Endothelial cell (in vitro differentiated cells): ENCODE data around the gene SMIM35. TPM values are rescaled to one million over a fixed set of nuclear protein-coding genes. Genes with fewer than 3 reads are reported as not detected.

Experiments used
- DNase-seq: peaks from one replicate; pipeline ENCODE4 v3.0.0; 2021; ENCODE audit warnings: low spot score
- H3K27ac Mint-ChIP-seq: one replicate; pipeline ENCODE4 v1.8.0; 2021; ENCODE audit warnings: mixed read lengths, inconsistent platforms; ENCODE audit not compliant: unreplicated experiment
- H3K27me3 Mint-ChIP-seq: one replicate; pipeline ENCODE4 v1.8.0; 2021; ENCODE audit warnings: mild to moderate bottlenecking, moderate library complexity, mixed read lengths, inconsistent platforms; ENCODE audit not compliant: unreplicated experiment
- H3K36me3 Mint-ChIP-seq: one replicate; pipeline ENCODE4 v1.8.0; 2021; ENCODE audit warnings: mild to moderate bottlenecking, low read depth, mixed read lengths, inconsistent platforms; ENCODE audit not compliant: unreplicated experiment
- H3K4me1 Mint-ChIP-seq: one replicate; pipeline ENCODE4 v1.8.0; 2021; ENCODE audit warnings: mild to moderate bottlenecking, mixed read lengths, inconsistent platforms; ENCODE audit not compliant: unreplicated experiment
- H3K4me3 Mint-ChIP-seq: one replicate; pipeline ENCODE4 v1.8.0; 2021; ENCODE audit warnings: mild to moderate bottlenecking, mixed read lengths, inconsistent platforms; ENCODE audit not compliant: unreplicated experiment
- H3K9me3 Mint-ChIP-seq: one replicate; pipeline ENCODE4 v1.8.0; 2021; ENCODE audit warnings: mixed read lengths, inconsistent platforms; ENCODE audit not compliant: unreplicated experiment
- long read RNA-seq: library from polyadenylated mRNA; unstranded; transcript quantifications from one replicate; pipeline ENCODE4 v2.0.0, GENCODE V29; 2020; ENCODE audit not compliant: unreplicated experiment
- total RNA-seq: library from RNA; stranded (reverse); fragmentation: NEBNext Ultra II Directional; extraction: Animal tissue kit (Norgen Biotek cat#: 25700); gene quantifications from one replicate; pipeline ENCODE4 v1.2.1, GENCODE V29; 2021; ENCODE audit not compliant: unreplicated experiment
- TF ChIP-seq, protein P1 (sequence below): fragments of 200-600 bp; sonication (generic); IDR thresholded peaks from one replicate; pipeline ENCODE4 v1.5.0; 2021; ENCODE audit warnings: antibody characterized with exemption; ENCODE audit not compliant: unreplicated experiment

SMIM35 gene
- total RNA-seq = not detected
- long read RNA-seq = 0 reads

DNA sequence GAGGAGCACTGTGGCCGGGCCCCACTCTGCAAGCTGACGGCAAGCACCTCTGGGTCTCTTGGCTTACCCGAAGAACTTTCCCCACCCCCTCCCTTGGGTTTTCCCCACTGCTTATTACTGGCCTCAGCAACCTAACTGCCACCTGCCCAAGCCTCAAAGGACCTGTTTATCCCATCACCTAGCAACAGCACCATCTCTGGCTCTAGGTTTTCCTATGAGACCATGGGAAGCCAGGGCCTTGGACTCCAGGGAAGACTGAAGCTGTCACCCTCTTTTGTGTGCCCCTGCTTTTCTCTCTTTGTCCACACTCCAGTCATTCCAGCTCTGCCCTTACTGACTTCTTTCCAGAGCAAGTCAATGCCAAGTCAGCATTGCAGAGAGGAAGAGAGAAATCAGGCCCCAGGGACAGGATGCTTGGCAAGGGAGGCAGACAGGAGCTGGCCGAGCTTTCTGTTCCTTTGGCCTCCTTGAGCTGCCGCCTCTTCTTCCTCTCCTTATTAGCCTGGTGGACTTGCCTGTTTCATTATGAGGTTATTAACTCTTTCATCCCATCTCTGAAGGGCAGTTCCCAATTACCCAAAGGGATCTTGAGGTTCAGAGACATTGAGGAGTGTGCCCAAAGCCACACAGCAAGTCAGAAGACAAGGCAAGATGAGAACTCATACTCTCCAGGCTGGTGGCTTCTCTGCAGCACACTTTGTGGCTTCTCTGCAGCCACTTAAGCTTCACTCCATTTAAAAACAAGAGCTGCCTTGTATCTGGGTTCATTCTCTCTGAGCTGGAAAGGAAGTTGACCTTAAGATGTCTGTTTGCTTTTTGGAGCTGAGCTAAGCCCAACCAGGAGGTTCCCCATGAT is at the start of gene SMIM35:
Gene SMIM35, minus strand, starts transcription at position 51 of the 856 bp plus-strand sequence. CDS start 206 bp downstream, outside the sequence.
- Mint-ChIP-seq H3K4me3 (no peak within 1 kb of the TSS), H3K27me3 (peaks cover 10% of the 10 kb centered on the region), H3K9me3 (no peaks in the 10 kb centered on the region), H3K36me3 (peaks cover 11% of the 10 kb centered on the region), H3K27ac (no peak within 1 kb of the TSS), H3K4me1 (peaks cover 30% of the 10 kb centered on the region)
- TF ChIP-seq, protein P1, sequence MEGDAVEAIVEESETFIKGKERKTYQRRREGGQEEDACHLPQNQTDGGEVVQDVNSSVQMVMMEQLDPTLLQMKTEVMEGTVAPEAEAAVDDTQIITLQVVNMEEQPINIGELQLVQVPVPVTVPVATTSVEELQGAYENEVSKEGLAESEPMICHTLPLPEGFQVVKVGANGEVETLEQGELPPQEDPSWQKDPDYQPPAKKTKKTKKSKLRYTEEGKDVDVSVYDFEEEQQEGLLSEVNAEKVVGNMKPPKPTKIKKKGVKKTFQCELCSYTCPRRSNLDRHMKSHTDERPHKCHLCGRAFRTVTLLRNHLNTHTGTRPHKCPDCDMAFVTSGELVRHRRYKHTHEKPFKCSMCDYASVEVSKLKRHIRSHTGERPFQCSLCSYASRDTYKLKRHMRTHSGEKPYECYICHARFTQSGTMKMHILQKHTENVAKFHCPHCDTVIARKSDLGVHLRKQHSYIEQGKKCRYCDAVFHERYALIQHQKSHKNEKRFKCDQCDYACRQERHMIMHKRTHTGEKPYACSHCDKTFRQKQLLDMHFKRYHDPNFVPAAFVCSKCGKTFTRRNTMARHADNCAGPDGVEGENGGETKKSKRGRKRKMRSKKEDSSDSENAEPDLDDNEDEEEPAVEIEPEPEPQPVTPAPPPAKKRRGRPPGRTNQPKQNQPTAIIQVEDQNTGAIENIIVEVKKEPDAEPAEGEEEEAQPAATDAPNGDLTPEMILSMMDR = no peak
- DNase-seq = no peak

DNA sequence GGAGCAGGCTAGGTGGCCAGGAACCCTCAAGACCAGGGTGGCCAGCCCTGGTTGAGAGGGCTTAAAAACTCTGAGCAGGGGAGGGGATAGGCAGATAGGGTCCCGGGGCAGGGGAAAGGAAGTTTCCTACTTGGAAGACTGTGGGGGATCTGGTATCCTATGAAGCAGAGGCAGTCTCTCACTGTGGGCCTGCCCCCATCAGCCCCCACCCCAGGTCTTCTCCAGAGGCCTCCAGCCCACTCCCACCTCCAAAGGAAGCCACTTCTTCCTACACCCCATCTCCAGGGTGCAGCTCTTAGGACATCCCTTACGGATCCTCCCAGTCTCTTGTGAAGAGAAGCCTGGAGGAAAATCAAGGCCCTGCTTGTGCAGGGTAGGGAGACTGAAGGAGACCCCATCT is 49.6 kb upstream of the SMIM35 start:
- peaks cover 7% of the 10 kb centered on the region for H3K4me1 Mint-ChIP-seq
- no peak for DNase-seq
- TF ChIP-seq, protein P1 = no peak
- H3K4me3 Mint-ChIP-seq = no peak overlapping the region
- no peak overlapping the region for H3K27ac Mint-ChIP-seq
- no peaks in the 10 kb centered on the region for H3K9me3 Mint-ChIP-seq
- H3K27me3 Mint-ChIP-seq = peaks cover 7% of the 10 kb centered on the region
- no peaks in the 10 kb centered on the region for H3K36me3 Mint-ChIP-seq

DNA sequence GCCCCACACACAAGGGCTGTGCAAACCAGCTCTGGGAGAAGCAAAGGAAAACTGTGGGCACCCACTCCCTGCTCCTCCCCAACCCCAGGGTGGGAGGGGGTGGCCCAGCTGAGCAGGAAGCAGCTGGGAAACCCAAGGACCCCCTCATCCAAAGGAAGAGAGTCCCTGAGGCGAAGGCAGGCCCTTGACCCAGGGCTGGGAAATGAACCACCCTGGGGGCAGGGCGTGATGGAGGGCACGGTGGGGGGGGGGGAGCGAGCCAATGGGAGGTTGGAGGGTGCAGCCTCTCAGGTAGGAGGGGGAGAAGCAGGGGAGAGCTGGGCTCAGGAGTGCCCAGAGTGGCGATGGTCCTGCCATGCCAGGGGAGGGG is 49.0 kb upstream of the SMIM35 start:
- TF ChIP-seq, protein P1 = no peak
- Mint-ChIP-seq H3K9me3 (no peaks in the 10 kb centered on the region), H3K27me3 (peaks cover 7% of the 10 kb centered on the region), H3K4me3 (no peak overlapping the region), H3K27ac (no peak overlapping the region), H3K36me3 (no peaks in the 10 kb centered on the region), H3K4me1 (peaks cover 7% of the 10 kb centered on the region)
- no peak for DNase-seq

DNA sequence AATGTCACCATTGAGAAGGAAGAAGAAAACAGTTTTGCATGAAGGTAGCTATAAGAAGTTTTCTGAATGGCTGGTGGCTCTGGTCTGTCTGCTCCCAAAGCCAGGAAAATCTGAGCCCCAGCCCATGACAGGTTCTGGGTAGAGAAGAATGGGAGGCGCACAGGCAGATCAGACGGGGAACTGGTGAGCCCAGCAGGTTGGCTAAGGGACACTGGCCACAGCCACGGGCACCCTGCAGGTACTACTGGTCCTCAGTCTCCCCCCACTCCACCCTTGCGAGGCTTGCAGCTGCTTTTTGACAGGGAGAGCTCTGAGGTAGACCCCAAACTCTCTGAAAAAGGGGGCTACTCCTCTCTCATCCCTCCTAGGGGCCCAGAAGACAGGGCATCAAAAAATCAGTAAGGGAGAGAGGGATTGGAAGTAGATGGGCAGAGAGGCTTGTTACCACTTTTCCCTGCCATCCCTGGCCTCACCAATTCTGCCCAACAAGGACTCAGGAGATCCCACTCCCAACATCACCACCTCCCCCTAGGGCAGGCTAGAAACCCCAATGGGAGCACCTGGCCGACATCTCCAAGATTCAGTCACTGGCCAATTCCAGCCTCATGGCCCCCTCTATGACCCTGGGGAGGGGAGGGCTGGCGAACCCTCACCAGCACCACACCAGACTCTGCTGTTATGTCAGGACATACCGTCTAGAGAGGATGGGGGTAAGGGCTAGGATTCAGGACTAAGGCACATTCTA is 48.5 kb upstream of the SMIM35 start:
- TF ChIP-seq, protein P1 = no peak
- H3K27me3 Mint-ChIP-seq = peaks cover 6% of the 10 kb centered on the region
- no peak overlapping the region for H3K27ac Mint-ChIP-seq
- DNase-seq = no peak
- H3K36me3 Mint-ChIP-seq = no peaks in the 10 kb centered on the region
- no peak overlapping the region for H3K4me3 Mint-ChIP-seq
- peaks cover 7% of the 10 kb centered on the region for H3K4me1 Mint-ChIP-seq
- no peaks in the 10 kb centered on the region for H3K9me3 Mint-ChIP-seq
